ENCODE data around the gene RUFY3. TPM values are rescaled to one million over a fixed set of nuclear protein-coding genes. Genes with fewer than 3 reads are reported as not detected.

RUFY3 gene
- total RNA-seq, 2 experiments from 2014 or later, result 10.6 to 11.2 TPM

DNA sequence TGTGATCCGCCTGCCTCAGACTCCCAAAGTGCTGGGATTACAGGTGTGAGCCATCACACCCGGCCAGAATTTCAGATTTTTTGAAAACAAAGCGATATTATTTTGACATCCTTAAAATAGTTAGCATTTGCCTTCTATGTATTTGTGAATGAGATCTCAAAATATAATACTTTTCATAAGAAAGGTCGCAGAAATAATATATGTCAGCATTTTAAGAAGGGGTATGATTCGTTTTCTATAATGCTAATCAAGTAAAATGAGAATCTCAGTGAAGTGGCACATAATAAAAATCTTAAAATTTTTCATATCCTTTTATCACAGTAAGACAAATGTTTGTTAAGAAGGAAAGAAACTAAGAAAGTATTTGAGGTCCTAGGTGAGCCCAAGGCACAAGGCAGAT lies 65.7 kb downstream of the RUFY3 start:
- DNase-seq, result no peak
- ATAC-seq, result no peak
- ChIA-PET POLR2A (no interaction called here), CTCF (no interaction called here)
- intact Hi-C loops (cut with DNase I, micrococcal nuclease), result no loop called here
- Mint-ChIP-seq H3K4me3 (no peak overlapping the region), H3K36me3 (ENCODE audit: low read depth) (peaks cover 6% of the 10 kb centered on the region), H3K27ac (no peak overlapping the region), H3K4me1 (no peaks in the 10 kb centered on the region), H3K27me3 (no peaks in the 10 kb centered on the region), H3K9me3 (ENCODE audit: low read depth) (no peaks in the 10 kb centered on the region)

DNA sequence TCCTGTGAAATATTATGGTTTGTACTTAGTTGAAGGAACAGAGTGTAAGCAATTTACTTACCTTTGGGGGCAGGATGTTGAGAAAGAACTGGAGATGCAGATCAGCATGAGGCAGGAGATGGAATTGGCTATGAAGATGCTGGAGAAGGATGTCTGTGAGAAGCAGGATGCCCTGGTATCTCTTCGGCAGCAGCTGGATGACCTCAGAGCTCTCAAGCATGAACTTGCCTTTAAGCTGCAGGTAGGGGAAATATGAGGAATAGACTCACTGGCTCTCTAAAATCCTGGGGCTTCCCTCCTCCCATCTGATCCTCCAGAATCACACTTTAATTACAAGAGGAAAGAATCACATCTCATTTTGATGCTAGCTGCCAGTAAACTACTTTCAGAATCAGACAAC lies 67.0 kb downstream of the RUFY3 start:
- H3K4me1 Mint-ChIP-seq, result no peaks in the 10 kb centered on the region
- no peaks in the 10 kb centered on the region for H3K9me3 Mint-ChIP-seq (ENCODE audit: low read depth)
- POLR2A ChIA-PET, result no interaction called here
- H3K4me3 Mint-ChIP-seq, result no peak overlapping the region
- ATAC-seq, result no peak
- CTCF ChIA-PET, result no interaction called here
- no peak for DNase-seq
- H3K27me3 Mint-ChIP-seq, result no peaks in the 10 kb centered on the region
- intact Hi-C loops (cut with DNase I, micrococcal nuclease), result no loop called here
- no peak overlapping the region for H3K27ac Mint-ChIP-seq
- peaks cover 9% of the 10 kb centered on the region for H3K36me3 Mint-ChIP-seq (ENCODE audit: low read depth)

GRCh38 chr4:70793626-70794025 lies 71.9 kb downstream of the RUFY3 start:
- ChIA-PET CTCF (interaction anchor here (1.5 kb wide), 1 partner anchor 190 kb away, joined by 3 read pairs; no protein-coding TSS in a partner anchor), POLR2A (no interaction called here)
- intact Hi-C loops (cut with DNase I, micrococcal nuclease), result no loop called here
- Mint-ChIP-seq H3K4me1 (no peaks in the 10 kb centered on the region), H3K4me3 (no peak overlapping the region), H3K27ac (no peak overlapping the region), H3K27me3 (no peaks in the 10 kb centered on the region), H3K36me3 (ENCODE audit: low read depth) (peaks cover 14% of the 10 kb centered on the region), H3K9me3 (ENCODE audit: low read depth) (no peaks in the 10 kb centered on the region)
- ATAC-seq (no peak), DNase-seq (no peak)

GRCh38 chr4:70801265-70801809 lies 79.6 kb downstream of the RUFY3 start:
- Mint-ChIP-seq H3K4me3 (no peak overlapping the region), H3K36me3 (ENCODE audit: low read depth) (peaks cover 4% of the 10 kb centered on the region), H3K4me1 (peaks cover 22% of the 10 kb centered on the region), H3K9me3 (ENCODE audit: low read depth) (no peaks in the 10 kb centered on the region), H3K27ac (peak overlapping the region; percentile 56), H3K27me3 (no peaks in the 10 kb centered on the region)
- ChIA-PET CTCF (interaction anchor here (0.6 to 0.7 kb wide), 3 partner anchors 40 to 210 kb away, joined by 3 read pairs; no protein-coding TSS in a partner anchor), POLR2A (no interaction called here)
- ATAC-seq (peak; percentile 98), DNase-seq (peak; percentile 54)
- intact Hi-C loops (cut with DNase I, micrococcal nuclease), result loop anchor here in 1 of 2 experiments (10.0 kb wide), 1 partner anchor 67 kb away; no protein-coding TSS in a partner anchor

- CTCF ChIA-PET, result interaction anchor here (0.6 kb wide), 1 partner anchor 934 kb away, joined by 3 read pairs; no protein-coding TSS in a partner anchor
- DNase-seq, result no peak
- Mint-ChIP-seq H3K27ac (no peak overlapping the region), H3K4me1 (peaks cover 22% of the 10 kb centered on the region), H3K36me3 (ENCODE audit: low read depth) (no peaks in the 10 kb centered on the region), H3K4me3 (no peak overlapping the region), H3K9me3 (ENCODE audit: low read depth) (no peaks in the 10 kb centered on the region), H3K27me3 (no peaks in the 10 kb centered on the region)
- no peak for ATAC-seq
- POLR2A ChIA-PET, result interaction anchor here (0.7 kb wide), 2 partner anchors 94 to 203 kb away, joined by 4 read pairs; no protein-coding TSS in a partner anchor
- intact Hi-C loops (cut with DNase I, micrococcal nuclease), result loop anchor here in 1 of 2 experiments (10.0 kb wide), 1 partner anchor 68 kb away; no protein-coding TSS in a partner anchor
Measured at GRCh38 chr4:70802928-70803580, 81.3 kb downstream of the RUFY3 start.

DNA sequence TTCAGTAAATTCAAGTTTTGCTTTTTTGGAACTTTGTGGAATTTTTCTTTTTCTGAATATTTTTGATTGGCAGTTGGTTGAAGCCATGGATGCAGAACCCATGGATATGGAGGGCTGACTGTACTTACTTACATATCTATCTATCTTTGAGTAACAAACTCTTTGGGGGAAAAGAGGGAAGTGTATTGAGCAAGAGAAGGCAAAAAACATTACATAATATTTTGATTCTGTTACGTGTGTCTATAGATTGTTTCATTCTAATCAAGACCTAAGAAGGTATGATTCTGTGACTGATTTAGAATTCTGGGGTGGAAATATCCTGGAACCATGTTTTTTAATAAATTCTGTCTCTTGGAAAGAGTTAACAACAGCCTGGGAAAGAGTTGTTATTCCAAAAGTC lies 86.4 kb downstream of the RUFY3 start:
- ATAC-seq (no peak), DNase-seq (no peak)
- ChIA-PET CTCF (no interaction called here), POLR2A (no interaction called here)
- no peaks in the 10 kb centered on the region for H3K27me3 Mint-ChIP-seq
- no peaks in the 10 kb centered on the region for H3K9me3 Mint-ChIP-seq (ENCODE audit: low read depth)
- peaks cover under 1% of the 10 kb centered on the region for H3K4me1 Mint-ChIP-seq
- peaks cover 2% of the 10 kb centered on the region for H3K36me3 Mint-ChIP-seq (ENCODE audit: low read depth)
- no peak overlapping the region for H3K27ac Mint-ChIP-seq
- no peak overlapping the region for H3K4me3 Mint-ChIP-seq
- intact Hi-C loops (cut with DNase I, micrococcal nuclease), result loop anchor here in 1 of 2 experiments (10.0 kb wide), 1 partner anchor 73 kb away; no protein-coding TSS in a partner anchor

DNA sequence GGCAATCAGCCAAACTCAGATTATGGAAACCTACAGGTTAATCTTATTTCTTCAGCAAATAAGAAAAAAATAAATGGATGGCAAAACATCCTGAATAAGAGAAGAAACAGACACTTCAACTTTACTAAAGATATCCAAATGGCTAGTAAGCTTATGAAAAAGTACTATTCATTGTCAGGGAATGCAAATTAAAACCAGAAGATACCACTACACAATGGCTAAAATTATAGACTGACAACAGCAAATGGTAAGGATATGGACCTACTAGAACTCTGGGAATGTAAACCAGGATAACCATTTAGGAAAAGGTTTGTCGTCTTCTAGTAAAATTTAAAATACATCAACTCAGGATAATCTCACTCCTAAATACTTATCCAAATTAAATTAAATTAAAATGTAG lies 93.6 kb downstream of the RUFY3 start:
- peaks cover 38% of the 10 kb centered on the region for H3K36me3 Mint-ChIP-seq (ENCODE audit: low read depth)
- H3K4me1 Mint-ChIP-seq, result peaks cover 12% of the 10 kb centered on the region
- POLR2A ChIA-PET, result interaction anchor here (0.6 kb wide), 1 partner anchor 9 kb away, joined by 3 read pairs; no protein-coding TSS in a partner anchor
- no peaks in the 10 kb centered on the region for H3K9me3 Mint-ChIP-seq (ENCODE audit: low read depth)
- no peaks in the 10 kb centered on the region for H3K27me3 Mint-ChIP-seq
- DNase-seq (no peak), ATAC-seq (no peak)
- no peak overlapping the region for H3K27ac Mint-ChIP-seq
- no peak overlapping the region for H3K4me3 Mint-ChIP-seq
- CTCF ChIA-PET, result no interaction called here
- intact Hi-C loops (cut with DNase I, micrococcal nuclease), result no loop called here

GRCh38 chr4:70816894-70817293 lies 95.1 kb downstream of the RUFY3 start:
- Mint-ChIP-seq H3K27ac (no peak overlapping the region), H3K27me3 (no peaks in the 10 kb centered on the region), H3K9me3 (ENCODE audit: low read depth) (no peaks in the 10 kb centered on the region), H3K4me3 (no peak overlapping the region), H3K36me3 (ENCODE audit: low read depth) (peaks cover 46% of the 10 kb centered on the region), H3K4me1 (peaks cover 12% of the 10 kb centered on the region)
- ATAC-seq, result no peak
- ChIA-PET POLR2A (interaction anchor here (0.7 kb wide), 1 partner anchor 92 kb away, joined by 3 read pairs; no protein-coding TSS in a partner anchor), CTCF (interaction anchor here (0.7 kb wide), 1 partner anchor 164 kb away, joined by 5 read pairs; no protein-coding TSS in a partner anchor)
- DNase-seq, result no peak
- intact Hi-C loops (cut with DNase I, micrococcal nuclease), result no loop called here

- peaks cover 54% of the 10 kb centered on the region for H3K36me3 Mint-ChIP-seq (ENCODE audit: low read depth)
- no peak overlapping the region for H3K4me3 Mint-ChIP-seq
- ChIA-PET POLR2A (interaction anchor here (0.5 to 0.6 kb wide), 2 partner anchors 139 to 140 kb away, joined by 3 to 4 read pairs; no protein-coding TSS in a partner anchor), CTCF (interaction anchor here (1.2 kb wide), 1 partner anchor 192 kb away, joined by 4 read pairs; no protein-coding TSS in a partner anchor)
- H3K27ac Mint-ChIP-seq, result peak overlapping the region; percentile 70
- peaks cover 12% of the 10 kb centered on the region for H3K4me1 Mint-ChIP-seq
- no peaks in the 10 kb centered on the region for H3K27me3 Mint-ChIP-seq
- DNase-seq (no peak), ATAC-seq (peak; percentile 33)
- intact Hi-C loops (cut with DNase I, micrococcal nuclease), result no loop called here
- no peaks in the 10 kb centered on the region for H3K9me3 Mint-ChIP-seq (ENCODE audit: low read depth)
Measured at GRCh38 chr4:70818173-70818855, 96.5 kb downstream of the RUFY3 start.

GRCh38 chr4:70818921-70819320 lies 97.2 kb downstream of the RUFY3 start:
- Mint-ChIP-seq H3K36me3 (ENCODE audit: low read depth) (peaks cover 55% of the 10 kb centered on the region), H3K4me3 (no peak overlapping the region), H3K27me3 (no peaks in the 10 kb centered on the region), H3K4me1 (peaks cover 12% of the 10 kb centered on the region), H3K27ac (peak overlapping the region; percentile 51), H3K9me3 (ENCODE audit: low read depth) (no peaks in the 10 kb centered on the region)
- intact Hi-C loops (cut with DNase I, micrococcal nuclease), result no loop called here
- no peak for ATAC-seq
- ChIA-PET POLR2A (interaction anchor here (0.5 kb wide), 1 partner anchor 138 kb away, joined by 4 read pairs; no protein-coding TSS in a partner anchor), CTCF (interaction anchor here (1.3 kb wide), 1 partner anchor 10 kb away, joined by 5 read pairs; no protein-coding TSS in a partner anchor)
- no peak for DNase-seq

- ChIA-PET CTCF (interaction anchor here (0.9 to 1.1 kb wide), 2 partner anchors 9 to 15 kb away, joined by 3 to 5 read pairs; no protein-coding TSS in a partner anchor), POLR2A (interaction anchor here (0.6 kb wide), 1 partner anchor 106 kb away, joined by 6 read pairs; no protein-coding TSS in a partner anchor)
- Mint-ChIP-seq H3K27ac (no peak overlapping the region), H3K9me3 (ENCODE audit: low read depth) (no peaks in the 10 kb centered on the region), H3K4me3 (no peak overlapping the region), H3K27me3 (no peaks in the 10 kb centered on the region), H3K4me1 (peaks cover 4% of the 10 kb centered on the region), H3K36me3 (ENCODE audit: low read depth) (peaks cover 62% of the 10 kb centered on the region)
- DNase-seq (no peak), ATAC-seq (no peak)
- intact Hi-C loops (cut with DNase I, micrococcal nuclease), result no loop called here
Measured at GRCh38 chr4:70829015-70829414, 107.3 kb downstream of the RUFY3 start.

Measured in activated CD4-positive, alpha-beta T cell treated with anti-CD3 and anti-CD28 coated beads for 36 hours (primary cell).